ENCODE data around the gene PRKCZ. TPM values are rescaled to one million over a fixed set of nuclear protein-coding genes. Genes with fewer than 3 reads are reported as not detected.

The PRKCZ gene
- total and polyA plus RNA-seq, 2 donors (not counting 1 experiment from before 2014, with no cell fraction given) = 1.6 to 2.0 TPM

GRCh38 chr1:2107586-2108212, 57.5 kb downstream of the PRKCZ start:
- H3K27ac ChIP-seq (ENCODE audit: insufficient read depth, low read length) = no peak overlapping the region
- no peaks in the 10 kb centered on the region for H3K9me3 ChIP-seq (ENCODE audit: control insufficient read depth, insufficient read depth, low read depth, low read length)
- H3K4me2 ChIP-seq (ENCODE audit: extremely low read depth, insufficient read depth, low read length) = no peak overlapping the region
- no peak overlapping the region for H2AFZ ChIP-seq (ENCODE audit: low read length)
- no peak for DNase-seq (ENCODE audit: low read depth in 2 of 2)
- H3K4me3 ChIP-seq (replicated peaks in 1 of 4; ENCODE audit: control extremely low read depth in 1 of 4, insufficient read depth in 1 of 4, low read depth in 3 of 4, low read length in 4 of 4) = no peak overlapping the region
- H3K36me3 ChIP-seq (ENCODE audit: control insufficient read depth, insufficient read depth, low read length) = no peaks in the 10 kb centered on the region
- no peaks in the 10 kb centered on the region for H3K4me1 ChIP-seq (ENCODE audit: control insufficient read depth, extremely low read depth, insufficient read depth, low read length)
- no peak overlapping the region for H3K9ac ChIP-seq (ENCODE audit: insufficient read depth, low read length)
- H3K79me2 ChIP-seq (ENCODE audit: control insufficient read depth, insufficient read depth, low read length) = no peaks in the 10 kb centered on the region
- H3K27me3 ChIP-seq (ENCODE audit: control insufficient read depth, insufficient read depth, low read length) = no peaks in the 10 kb centered on the region
- TF ChIP-seq EZH2 (IDR thresholded peaks at IDR 0.05; ENCODE audit: low read length, missing control alignments) (no peak), CTCF (conservative IDR thresholded peaks at IDR 0.05 in 1 of 2, IDR thresholded peaks at IDR 0.05 in 1 of 2; ENCODE audit: low read depth in 1 of 2, low read length in 2 of 2) (no peak)
- no peaks in the 10 kb centered on the region for H4K20me1 ChIP-seq (ENCODE audit: control insufficient read depth, extremely low read depth, insufficient read depth, low read length)

- Histone ChIP-seq H3K9me3 (ENCODE audit: control insufficient read depth, insufficient read depth, low read depth, low read length) (no peaks in the 10 kb centered on the region), H3K9ac (ENCODE audit: insufficient read depth, low read length) (no peak overlapping the region), H3K27me3 (ENCODE audit: control insufficient read depth, insufficient read depth, low read length) (no peaks in the 10 kb centered on the region), H3K4me2 (ENCODE audit: extremely low read depth, insufficient read depth, low read length) (no peak overlapping the region), H3K4me3 (replicated peaks in 1 of 4; ENCODE audit: control extremely low read depth in 1 of 4, insufficient read depth in 1 of 4, low read depth in 3 of 4, low read length in 4 of 4) (no peak overlapping the region), H3K79me2 (ENCODE audit: control insufficient read depth, insufficient read depth, low read length) (no peaks in the 10 kb centered on the region), H3K36me3 (ENCODE audit: control insufficient read depth, insufficient read depth, low read length) (no peaks in the 10 kb centered on the region), H4K20me1 (ENCODE audit: control insufficient read depth, extremely low read depth, insufficient read depth, low read length) (no peaks in the 10 kb centered on the region), H3K27ac (ENCODE audit: insufficient read depth, low read length) (no peak overlapping the region), H2AFZ (ENCODE audit: low read length) (no peak overlapping the region), H3K4me1 (ENCODE audit: control insufficient read depth, extremely low read depth, insufficient read depth, low read length) (no peaks in the 10 kb centered on the region)
- TF ChIP-seq CTCF (conservative IDR thresholded peaks at IDR 0.05 in 1 of 2, IDR thresholded peaks at IDR 0.05 in 1 of 2; ENCODE audit: low read depth in 1 of 2, low read length in 2 of 2) (peak; percentile 24 to 44), EZH2 (IDR thresholded peaks at IDR 0.05; ENCODE audit: low read length, missing control alignments) (no peak)
- peak; percentile 28 to 31 for DNase-seq (ENCODE audit: low read depth in 2 of 2)
Measured at GRCh38 chr1:2108213-2108876, 58.1 kb downstream of the PRKCZ start.

- no peaks in the 10 kb centered on the region for H3K36me3 ChIP-seq (ENCODE audit: control insufficient read depth, insufficient read depth, low read length)
- no peak for DNase-seq (ENCODE audit: low read depth in 2 of 2)
Measured at GRCh38 chr1:2108877-2109580, 58.8 kb downstream of the PRKCZ start.

More at GRCh38 chr1:2108877-2109580, 58.8 kb downstream of the PRKCZ start:
- Histone ChIP-seq H4K20me1 (ENCODE audit: control insufficient read depth, extremely low read depth, insufficient read depth, low read length) (no peaks in the 10 kb centered on the region), H3K4me3 (replicated peaks in 1 of 4; ENCODE audit: control extremely low read depth in 1 of 4, insufficient read depth in 1 of 4, low read depth in 3 of 4, low read length in 4 of 4) (no peak overlapping the region), H3K4me2 (ENCODE audit: extremely low read depth, insufficient read depth, low read length) (no peak overlapping the region), H3K27ac (ENCODE audit: insufficient read depth, low read length) (no peak overlapping the region), H3K79me2 (ENCODE audit: control insufficient read depth, insufficient read depth, low read length) (no peaks in the 10 kb centered on the region), H3K4me1 (ENCODE audit: control insufficient read depth, extremely low read depth, insufficient read depth, low read length) (no peaks in the 10 kb centered on the region), H2AFZ (ENCODE audit: low read length) (no peak overlapping the region), H3K9me3 (ENCODE audit: control insufficient read depth, insufficient read depth, low read depth, low read length) (no peaks in the 10 kb centered on the region), H3K27me3 (ENCODE audit: control insufficient read depth, insufficient read depth, low read length) (no peaks in the 10 kb centered on the region), H3K9ac (ENCODE audit: insufficient read depth, low read length) (no peak overlapping the region)
- no peak for TF ChIP-seq CTCF (conservative IDR thresholded peaks at IDR 0.05 in 1 of 2, IDR thresholded peaks at IDR 0.05 in 1 of 2; ENCODE audit: low read depth in 1 of 2, low read length in 2 of 2)
- no peak for TF ChIP-seq EZH2 (IDR thresholded peaks at IDR 0.05; ENCODE audit: low read length, missing control alignments)
